Measurements from ENCODE around the gene RBCK1.

- TF ChIP-seq CTCF (IDR thresholded peaks at IDR 0.05; ENCODE audit: borderline replicate concordance, extremely low read depth, low read length, poor library complexity, severe bottlenecking) (no peak), EZH2 (IDR thresholded peaks at IDR 0.05; ENCODE audit: borderline replicate concordance, low read depth, low read length, severe bottlenecking) (no peak)
These were observed 37.6 kb downstream of the RBCK1 start for GRCh38 chr20:445514-446336.

Measured in DND-41 (cell line).